ENCODE measurements around the gene PGM2. TPM values are rescaled to one million over a fixed set of nuclear protein-coding genes. Genes with fewer than 3 reads are reported as not detected.
A peak's percentile ranks its signal among the peaks of the same experiment; 100 is the strongest.

The PGM2 gene
- total and polyA plus RNA-seq, 10 of the 15 experiments (the other 5 are each of a cell fraction or from before 2014, with no cell fraction given): 11.9 to 41.7 (median 37.1) TPM

- TF ChIP-seq HDAC2 (IDR thresholded peaks at IDR 0.05): no peak
- no peak for TF ChIP-seq RUNX3 (IDR thresholded peaks at IDR 0.05; ENCODE audit: low read length)
- TF ChIP-seq FOS (IDR thresholded peaks at IDR 0.05; ENCODE audit: borderline replicate concordance, extremely low read depth, insufficient read length): no peak
- TF ChIP-seq PKNOX1 (IDR thresholded peaks at IDR 0.05): peak; percentile 62; the same call in 1 of the 2 replicates
- no peak for TF ChIP-seq ZNF622 (IDR thresholded peaks at IDR 0.05)
- no peak for TF ChIP-seq SREBF1 (IDR thresholded peaks at IDR 0.05; ENCODE audit: low read length)
- no peak for TF ChIP-seq RB1 (IDR thresholded peaks at IDR 0.05; ENCODE audit: borderline replicate concordance)
- no peak for TF ChIP-seq ZNF384 (IDR thresholded peaks at IDR 0.05; ENCODE audit: borderline replicate concordance, low read depth, low read length)
- TF ChIP-seq SIX5 (IDR thresholded peaks at IDR 0.05; ENCODE audit: low read depth, low read length, severe bottlenecking): no peak
Observed at GRCh38 chr4:37827030-37827685, 672 bp downstream of the PGM2 start (continued).

- Histone ChIP-seq H3K4me1 (ENCODE audit: control insufficient read depth, insufficient read depth, low read length) (0 out of 2 replicates have a peak, but pooled peaks cover 5% of the 10 kb centered on the region), H3K4me2 (ENCODE audit: control insufficient read depth, insufficient read depth) (peak overlapping the region; percentile 64), H3K9ac (ENCODE audit: control insufficient read depth, insufficient read depth, low read length) (peak overlapping the region; percentile 65; the same call in 1 of the 2 replicates), H3K27me3 (replicated peaks in 1 of 2; ENCODE audit: control insufficient read depth in 2 of 2, insufficient read depth in 2 of 2, low read length in 1 of 2) (no peaks in the 10 kb centered on the region), H3K79me2 (ENCODE audit: control insufficient read depth, insufficient read depth, low read length) (peaks cover 12% of the 10 kb centered on the region), H2AFZ (ENCODE audit: control insufficient read depth, low read depth, low read length) (no peak overlapping the region), H3K4me3 (peak overlapping the region; percentile 79), H3K9me3 (replicated peaks; ENCODE audit: control insufficient read depth, insufficient read depth, low read length) (no peaks in the 10 kb centered on the region), H3K27ac (ENCODE audit: control insufficient read depth, insufficient read depth) (no peak overlapping the region), H3K36me3 (ENCODE audit: control insufficient read depth in 2 of 2, insufficient read depth in 2 of 2, low read length in 1 of 2) (0 out of 4 replicates have a peak, but pooled peaks cover 0 to 2% of the 10 kb centered on the region in 2 experiments), H4K20me1 (ENCODE audit: control insufficient read depth, insufficient read depth) (no peaks in the 10 kb centered on the region)
- intact Hi-C loops (cut with micrococcal nuclease; ENCODE audit: unreplicated experiment): loop anchor here (2.0 to 5.0 kb wide), 3 partner anchors 63 to 149 kb away; partner anchors contain the start of genes RELL1 and TBC1D1
- TF ChIP-seq IKZF1 (conservative IDR thresholded peaks at IDR 0.05): no peak
- TF ChIP-seq RAD21 (IDR thresholded peaks at IDR 0.05; ENCODE audit: insufficient read depth, low read depth, low read length): no peak
- FAIRE-seq (no peak), ATAC-seq (no peak), DNase-seq (ENCODE audit: low read depth, low spot score) (no peak)
- TSS peak; percentile 66 for BruUV-seq (replicated peaks)
- in situ Hi-C loops (cut with MboI): no loop called here
- ChIA-PET RAD21 (ENCODE audit: unreplicated experiment) (interaction anchor here (1.5 to 2.0 kb wide), 2 partner anchors 24 to 208 kb away, joined by 3 to 9 read pairs; no protein-coding TSS in a partner anchor), CTCF (interaction anchor here (0.8 to 4.2 kb wide), 4 partner anchors 26 to 153 kb away, joined by 3 to 26 read pairs (median 4); no protein-coding TSS in a partner anchor), SMC1A (ENCODE audit: uncharacterized antibody, unreplicated experiment) (interaction anchor here (1.1 to 3.3 kb wide), 5 partner anchors 8 to 151 kb away, joined by 3 to 10 read pairs (median 3); no protein-coding TSS in a partner anchor), POLR2A (interaction anchor here (0.7 to 1.7 kb wide), 4 partner anchors 8 to 186 kb away, joined by 3 to 5 read pairs (median 4); no protein-coding TSS in a partner anchor)
- WGBS (ENCODE audit: insufficient coverage, insufficient replicate concordance, low lambda C conversion rate, missing lambda C conversion rate): 0% methylated on average over 1 of the region's 1 CpG
Observed at GRCh38 chr4:37827802-37828321, 1.4 kb downstream of the PGM2 start.
